Colonic mucosa (tissue), 4 donors: ENCODE measurements around the gene CNIH2. TPM values are rescaled to one million over a fixed set of nuclear protein-coding genes. Genes with fewer than 3 reads are reported as not detected.
"Not testable (repeated sequence)": the region's sequence is repeated elsewhere in the genome, so short reads cannot be mapped to it uniquely, and the experiment has no call there.

Source experiments
- DNase-seq: peaks from one replicate; pipeline ENCODE4 v3.0.0-alpha.2; 2020
- H3K27ac ChIP-seq: fragments of 200-600 bp; one replicate; pipeline ENCODE4 v1.8.0; 2021
- H3K27me3 ChIP-seq: fragments of 200-600 bp; one replicate; pipeline ENCODE4 v1.8.0; 2021
- H3K36me3 ChIP-seq: fragments of 200-600 bp; one replicate; pipeline ENCODE4 v1.8.0; 2021
- H3K4me1 ChIP-seq: fragments of 200-600 bp; one replicate; pipeline ENCODE4 v1.8.0; 2021; ENCODE audit warnings: mild to moderate bottlenecking
- H3K4me3 ChIP-seq: fragments of 200-600 bp; one replicate; pipeline ENCODE4 v1.8.0; 2021
- H3K9ac ChIP-seq, 2 donors: one replicate each; pipeline ENCODE4 v1.7.0; 2013; ENCODE audit warnings: control low read depth in 2 of 2, low read depth in 2 of 2, low read length in 2 of 2
- H3K9me3 ChIP-seq: fragments of 200-600 bp; one replicate; pipeline ENCODE4 v1.8.0; 2021
- CTCF ChIP-seq: fragments of 200-600 bp; IDR thresholded peaks from one replicate; pipeline ENCODE4 v1.8.0; 2022; ENCODE audit warnings: antibody characterized with exemption, mild to moderate bottlenecking
- intact Hi-C: fragments of 100-400 bp; cut with DNase I; formaldehyde crosslinking; loops from one replicate; pipeline ENCODE4 v1.14.1; 2022
- total RNA-seq, 2 donors: library from RNA; stranded (reverse); fragmentation: NEBNext Ultra II Directional in 1 of 2; extraction: Animal tissue kit (Norgen Biotek cat#: 25700) in 1 of 2; gene quantifications; one replicate each; pipeline ENCODE4 v1.2.1, GENCODE V29; 2021
- donor health status: healthy.
- donor health status: DM: no; HTN: no; CAD: no.
- donor health status: DM: no; HTN: no; CAD: no.

The CNIH2 gene
- total RNA-seq, 2 donors from 2014 or later: 0.58 to 0.67 TPM

GRCh38 chr11:66247295-66247694 is 30.7 kb upstream of the CNIH2 start:
- Histone ChIP-seq H3K9ac (no peak overlapping the region), H3K36me3 (no peaks in the 10 kb centered on the region), H3K4me1 (no peaks in the 10 kb centered on the region), H3K27ac (no peak overlapping the region), H3K4me3 (no peak overlapping the region), H3K9me3 (no peaks in the 10 kb centered on the region), H3K27me3 (no peaks in the 10 kb centered on the region)
- intact Hi-C loops: no loop called here
- TF ChIP-seq CTCF: no peak
- no peak for DNase-seq

- Histone ChIP-seq H3K27me3 (no peaks in the 10 kb centered on the region), H3K9ac (no peak overlapping the region), H3K27ac (no peak overlapping the region), H3K4me3 (no peak overlapping the region), H3K9me3 (no peaks in the 10 kb centered on the region), H3K4me1 (no peaks in the 10 kb centered on the region), H3K36me3 (no peaks in the 10 kb centered on the region)
- intact Hi-C loops: no loop called here
- no peak for TF ChIP-seq CTCF
- DNase-seq: no peak
Measured at GRCh38 chr11:66247801-66248200, 30.2 kb upstream of the CNIH2 start.

GRCh38 chr11:66248903-66249302 is 29.1 kb upstream of the CNIH2 start:
- Histone ChIP-seq H3K9ac (no peak overlapping the region), H3K27me3 (no peaks in the 10 kb centered on the region), H3K4me3 (no peak overlapping the region), H3K4me1 (no peaks in the 10 kb centered on the region), H3K36me3 (no peaks in the 10 kb centered on the region), H3K27ac (no peak overlapping the region), H3K9me3 (no peaks in the 10 kb centered on the region)
- no peak for DNase-seq
- intact Hi-C loops: no loop called here
- TF ChIP-seq CTCF: no peak

DNA sequence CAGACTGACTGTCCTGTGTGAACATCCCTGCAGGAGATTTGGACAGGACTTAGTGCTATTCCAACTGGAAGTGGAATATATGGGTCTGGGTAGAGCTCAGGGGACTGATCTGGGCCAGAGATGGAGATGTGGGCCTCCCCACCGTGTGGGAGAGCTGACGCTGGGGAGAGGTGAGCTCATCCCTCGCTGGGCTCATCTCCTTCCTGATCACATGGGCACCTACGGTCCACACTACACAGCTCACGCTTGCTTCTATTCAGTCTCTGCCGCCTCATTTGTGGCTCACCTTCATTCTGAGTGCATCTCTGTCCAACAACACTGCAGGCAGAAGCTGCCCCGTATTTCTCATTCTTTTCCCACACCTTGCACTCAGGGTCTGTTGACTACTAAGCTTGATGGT is 26.2 kb upstream of the CNIH2 start:
- DNase-seq: no peak
- H3K9ac ChIP-seq: no peak overlapping the region
- TF ChIP-seq CTCF: no peak
- no peak overlapping the region for H3K4me3 ChIP-seq
- H3K4me1 ChIP-seq: no peaks in the 10 kb centered on the region
- H3K36me3 ChIP-seq: no peaks in the 10 kb centered on the region
- no peaks in the 10 kb centered on the region for H3K9me3 ChIP-seq
- H3K27me3 ChIP-seq: no peaks in the 10 kb centered on the region
- intact Hi-C loops: no loop called here
- no peak overlapping the region for H3K27ac ChIP-seq

GRCh38 chr11:66253081-66253480 is 24.9 kb upstream of the CNIH2 start:
- intact Hi-C loops, DNase-seq, H3K27ac ChIP-seq, H3K4me1 ChIP-seq, H3K9ac ChIP-seq, H3K36me3 ChIP-seq, H3K27me3 ChIP-seq, H3K9me3 ChIP-seq, H3K4me3 ChIP-seq: not testable (repeated sequence)

DNA sequence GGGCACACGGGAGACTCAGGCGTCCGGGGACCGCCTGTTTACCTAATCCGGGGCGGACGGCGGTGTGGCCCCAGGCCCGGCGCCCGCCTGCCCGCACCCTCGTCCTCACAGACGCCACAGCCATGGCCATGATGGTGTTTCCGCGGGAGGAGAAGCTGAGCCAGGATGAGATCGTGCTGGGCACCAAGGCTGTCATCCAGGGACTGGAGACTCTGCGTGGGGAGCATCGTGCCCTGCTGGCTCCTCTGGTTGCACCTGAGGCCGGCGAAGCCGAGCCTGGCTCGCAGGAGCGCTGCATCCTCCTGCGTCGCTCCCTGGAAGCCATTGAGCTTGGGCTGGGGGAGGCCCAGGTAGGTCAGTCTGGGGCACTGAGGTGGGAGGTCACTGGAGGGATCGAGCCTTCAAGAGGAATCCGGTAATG is 19.5 kb upstream of the CNIH2 start:
- Histone ChIP-seq H3K9me3 (no peaks in the 10 kb centered on the region), H3K9ac (peak overlapping the region; percentile 79 to 89), H3K4me1 (peaks cover 6% of the 10 kb centered on the region), H3K27me3 (no peaks in the 10 kb centered on the region), H3K27ac (peak overlapping the region; percentile 84), H3K4me3 (peak overlapping the region; percentile 95), H3K36me3 (no peaks in the 10 kb centered on the region)
- intact Hi-C loops: loop anchor here (2.0 kb wide), 1 partner anchor 36 kb away; no protein-coding TSS in a partner anchor
- no peak for DNase-seq
- peak; percentile 23 for TF ChIP-seq CTCF
